HG03558 (cell line): ENCODE data around the gene CSMD2.
"Not testable (repeated sequence)": the region's sequence is repeated elsewhere in the genome, so short reads cannot be mapped to it uniquely, and the experiment has no call there.

Experiments used
- ATAC-seq: cut with Tn5 transposase; IDR thresholded peaks from one replicate; pipeline ENCODE4 v1.9.1; 2021; ENCODE audit warnings: moderate number of reproducible peaks; ENCODE audit not compliant: unreplicated experiment; ENCODE audit errors: extremely low read depth

The CSMD2 gene

DNA sequence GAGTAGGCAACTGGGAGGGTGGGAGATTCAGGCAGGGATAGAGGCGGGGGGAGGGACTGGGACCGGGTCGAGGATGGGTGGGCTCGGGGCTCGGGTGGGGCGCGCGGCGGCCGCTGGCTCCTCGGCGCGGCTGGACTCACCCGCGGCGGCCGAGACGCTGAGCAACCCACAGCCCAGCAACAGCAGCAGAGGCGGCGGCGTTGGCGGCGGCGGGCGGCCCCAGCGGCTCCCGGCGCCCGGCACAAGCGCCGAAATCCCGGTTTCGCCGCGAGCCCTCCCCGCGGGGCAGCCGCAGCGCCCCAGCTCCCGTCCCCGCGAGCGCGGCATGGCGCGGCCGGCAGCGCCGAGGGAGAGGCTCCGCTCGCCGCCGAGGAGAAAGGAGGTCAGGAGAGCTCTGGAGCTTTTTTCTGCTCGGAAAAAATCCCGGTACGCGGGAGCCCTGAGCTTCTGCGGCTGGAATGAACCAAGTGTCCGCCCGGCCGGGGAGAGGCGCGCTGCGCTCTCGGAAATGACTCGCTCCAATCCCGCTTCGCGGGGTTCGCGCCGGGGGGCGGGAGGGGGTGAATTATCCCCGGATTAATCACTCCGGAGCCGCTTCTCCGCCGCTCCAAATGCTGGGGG lies at the start of gene CSMD2:
CSMD2 (minus strand) TSS at position 460 of the 621 bp plus-strand sequence; CDS start at position 327, 133 bp downstream.
- ATAC-seq = no peak

DNA sequence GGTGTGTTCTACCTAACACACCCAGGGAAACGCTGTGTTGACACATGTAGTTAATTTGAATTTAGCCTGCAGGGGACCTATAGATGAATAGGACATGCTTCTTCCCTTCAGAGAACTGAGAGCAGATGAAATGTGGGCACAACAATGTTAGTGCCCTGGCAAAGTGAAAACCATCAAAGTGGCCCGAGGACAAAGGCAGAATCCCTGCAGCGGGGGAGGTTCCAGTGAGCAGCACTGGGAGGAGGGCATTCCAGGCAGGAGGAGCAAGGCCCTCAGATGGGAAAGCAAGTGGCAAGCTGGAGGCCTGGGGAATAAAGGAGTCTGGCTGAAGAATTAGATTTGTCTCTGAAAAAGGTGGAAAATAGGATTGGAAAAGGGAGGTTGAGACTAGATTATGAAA lies 48.9 kb upstream of the CSMD2 start:
- ATAC-seq = no peak

DNA sequence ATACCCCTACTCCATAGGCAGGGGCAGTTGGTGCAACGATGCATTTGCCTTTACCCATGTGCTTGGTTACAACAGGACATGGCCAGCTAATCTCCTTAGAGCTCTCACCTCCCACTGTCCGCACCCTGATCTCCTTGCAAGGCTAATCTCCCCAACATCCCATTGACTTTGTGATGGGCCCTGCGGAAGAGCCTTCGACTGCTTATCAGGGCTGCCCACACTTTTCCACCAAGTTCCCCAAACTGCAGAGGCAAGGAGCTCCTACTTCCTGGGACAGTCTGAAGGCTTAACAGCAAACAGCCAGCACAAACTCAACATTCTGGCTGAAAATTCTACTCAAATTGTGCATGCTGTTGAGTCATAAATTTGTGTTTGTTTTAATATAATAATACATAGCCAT lies 47.6 kb upstream of the CSMD2 start:
- ATAC-seq = no peak

DNA sequence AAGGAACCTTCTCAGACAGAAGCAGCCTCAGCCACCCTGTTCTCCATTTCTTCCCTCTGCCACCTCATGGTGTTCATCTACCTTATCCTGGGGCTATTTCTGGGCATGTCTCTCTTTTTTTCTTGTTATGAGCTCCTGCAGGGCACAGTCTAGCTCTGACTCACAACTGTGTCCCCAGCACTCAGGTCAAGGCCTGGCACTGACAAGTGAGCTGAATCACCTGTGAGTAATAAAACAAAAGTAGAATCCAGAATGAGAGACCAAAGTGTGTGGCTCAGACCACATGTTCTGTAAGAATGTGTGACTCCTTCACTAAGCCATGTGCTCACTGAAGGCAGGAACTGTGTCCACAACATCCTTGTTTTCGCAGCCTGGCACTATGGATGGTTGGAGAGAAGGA lies 34.9 kb upstream of the CSMD2 start:
- no peak for ATAC-seq

DNA sequence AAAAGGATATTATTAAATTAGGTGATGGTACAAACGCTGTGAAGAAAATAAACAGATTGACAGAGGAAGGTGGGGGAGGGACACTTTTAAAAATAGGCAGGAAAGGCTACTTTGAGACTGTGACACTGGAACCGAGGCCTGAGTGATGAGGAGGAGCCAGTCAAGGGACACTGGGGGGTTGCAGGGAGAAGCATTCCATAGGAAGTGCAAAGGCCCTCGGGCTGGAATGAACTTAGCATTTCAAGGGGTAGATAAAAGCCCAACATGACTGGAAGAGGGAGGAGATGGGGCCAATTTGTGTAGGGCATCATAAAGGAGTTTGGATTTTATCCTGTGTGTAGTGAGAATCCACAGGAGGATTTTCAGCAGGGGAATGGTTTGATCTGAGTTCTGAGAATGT lies 27.6 kb upstream of the CSMD2 start:
- no peak for ATAC-seq

DNA sequence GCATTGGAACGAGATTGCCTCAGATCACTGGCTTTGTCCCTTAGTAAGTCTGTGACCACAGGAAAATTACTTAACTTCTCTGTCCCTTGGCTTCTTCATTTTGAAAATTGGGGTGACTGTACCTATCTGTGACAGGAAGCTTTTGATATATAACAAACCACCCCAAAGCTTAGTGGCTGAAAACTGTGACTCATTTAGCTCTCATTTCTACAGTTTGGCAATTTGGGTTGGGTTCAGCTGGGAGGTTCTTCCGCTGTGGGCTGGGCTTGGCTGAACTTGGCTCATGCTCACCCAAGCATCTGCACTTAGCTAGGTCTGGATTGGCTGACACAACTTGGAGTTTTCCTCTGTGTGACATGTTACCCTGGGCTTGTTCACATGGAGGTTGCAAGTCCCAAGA lies 25.7 kb upstream of the CSMD2 start:
- no peak for ATAC-seq

DNA sequence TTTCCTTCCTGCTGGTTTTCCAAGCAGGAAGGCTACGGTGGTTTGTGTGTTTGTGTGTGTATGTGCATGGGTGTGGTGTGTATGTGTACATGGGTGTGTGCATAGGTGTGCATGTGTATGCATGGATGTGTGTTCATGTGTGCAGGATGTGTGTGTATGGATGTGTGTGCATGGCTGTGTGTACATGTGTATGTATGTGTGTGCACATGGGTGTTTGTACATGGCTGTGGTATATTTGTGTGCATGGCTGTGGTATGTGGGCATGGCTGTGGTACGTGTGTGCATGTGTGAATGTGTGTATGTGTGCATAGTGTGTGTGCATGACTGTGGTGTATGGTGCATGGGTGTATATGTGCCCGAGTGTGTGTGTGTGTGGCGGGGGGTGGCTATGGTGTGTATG lies 24.0 kb upstream of the CSMD2 start:
- ATAC-seq = no peak

DNA sequence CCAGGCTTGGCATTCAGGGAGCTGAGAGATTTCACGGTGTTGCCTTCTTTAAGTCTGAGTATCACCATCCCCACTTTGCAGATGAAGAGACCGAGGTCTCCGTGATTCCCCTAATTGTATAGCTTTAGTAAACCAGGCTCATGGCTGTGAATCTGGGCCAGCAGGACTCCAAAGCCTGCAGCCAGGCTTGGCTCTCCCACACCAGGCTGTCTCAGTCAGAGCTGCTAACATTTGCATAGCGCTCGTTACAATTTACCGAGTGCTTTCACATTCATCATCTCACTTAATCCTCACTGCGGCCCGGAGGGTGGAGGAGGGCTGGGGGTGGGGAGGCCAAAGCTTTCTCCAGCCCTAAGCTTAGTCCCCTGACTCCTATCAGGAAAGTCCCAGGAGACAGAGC lies 23.4 kb upstream of the CSMD2 start:
- no peak for ATAC-seq

DNA sequence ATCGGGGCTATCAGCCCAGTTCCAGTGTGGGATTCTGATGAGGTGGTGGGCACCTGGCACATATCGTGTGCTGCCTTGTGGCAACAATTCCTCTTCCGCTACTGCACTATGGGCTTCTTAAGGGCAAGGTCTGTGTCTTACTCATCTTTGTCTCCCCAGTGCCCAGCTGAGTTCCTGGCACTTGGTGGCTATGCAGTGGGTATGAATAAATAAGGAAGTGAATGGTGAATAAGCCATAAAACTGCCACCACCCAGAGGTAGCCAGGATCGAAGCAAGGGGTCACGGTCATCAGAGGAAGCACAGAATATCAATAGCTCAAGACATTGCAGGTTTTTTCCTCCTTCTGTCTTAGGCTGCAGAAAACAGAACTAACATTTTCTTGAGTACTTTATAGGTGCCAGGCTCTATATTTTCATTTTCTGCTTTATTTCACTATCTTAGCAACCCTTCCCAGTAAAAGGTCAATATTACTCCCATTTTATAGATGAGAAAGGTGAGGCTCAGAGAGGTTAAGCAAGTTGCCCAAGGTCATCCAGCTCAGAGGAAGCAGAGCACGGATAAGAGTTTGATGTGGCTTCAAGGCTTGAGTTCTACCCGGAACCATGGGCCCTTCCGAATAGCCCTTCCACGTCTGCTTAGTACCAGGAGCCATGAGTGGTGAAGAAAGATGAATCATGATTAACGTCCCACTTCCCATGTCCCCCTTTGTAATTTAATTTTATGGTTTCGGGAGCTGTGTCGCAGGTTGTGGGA lies 21.9 kb upstream of the CSMD2 start:
- no peak for ATAC-seq

DNA sequence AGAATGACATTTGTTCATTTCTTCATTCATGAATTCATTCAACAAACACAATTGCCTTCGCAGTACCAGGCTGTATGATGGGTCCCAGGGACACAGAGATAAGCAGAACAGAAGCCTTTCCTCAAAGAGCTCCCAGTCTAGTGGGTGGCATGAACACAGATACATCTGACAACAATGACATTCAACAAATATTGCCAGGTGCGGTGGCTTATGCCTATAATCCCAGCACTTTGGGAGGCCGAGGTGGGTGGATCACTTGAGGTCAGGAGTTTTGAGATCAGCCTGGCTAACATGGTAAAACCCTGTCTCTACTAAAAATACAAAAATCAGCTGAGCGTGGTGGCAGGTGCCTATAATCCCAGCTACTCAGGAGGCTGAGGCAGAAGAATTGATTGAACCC lies 18.4 kb upstream of the CSMD2 start:
- not testable (repeated sequence) for ATAC-seq

DNA sequence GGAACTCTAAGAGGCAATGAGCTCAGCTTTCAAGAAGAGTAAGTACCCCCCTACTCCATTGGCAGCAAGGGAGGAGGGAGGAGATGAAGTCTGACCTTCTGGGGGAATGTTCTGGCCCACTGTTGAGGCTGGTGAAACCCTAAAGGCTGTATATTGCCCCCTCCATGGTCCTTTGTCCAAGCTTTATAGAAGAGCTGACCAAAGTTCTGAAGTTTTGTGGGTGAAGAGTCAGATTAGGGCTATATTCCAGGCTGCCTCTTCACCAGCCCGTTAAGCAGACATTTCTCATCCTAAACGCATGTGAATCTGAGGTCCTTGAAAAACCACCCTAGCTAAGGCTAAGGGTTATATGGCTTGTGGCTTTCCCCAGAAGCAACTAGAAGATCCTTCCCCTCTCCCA lies 13.0 kb upstream of the CSMD2 start:
- ATAC-seq = no peak

DNA sequence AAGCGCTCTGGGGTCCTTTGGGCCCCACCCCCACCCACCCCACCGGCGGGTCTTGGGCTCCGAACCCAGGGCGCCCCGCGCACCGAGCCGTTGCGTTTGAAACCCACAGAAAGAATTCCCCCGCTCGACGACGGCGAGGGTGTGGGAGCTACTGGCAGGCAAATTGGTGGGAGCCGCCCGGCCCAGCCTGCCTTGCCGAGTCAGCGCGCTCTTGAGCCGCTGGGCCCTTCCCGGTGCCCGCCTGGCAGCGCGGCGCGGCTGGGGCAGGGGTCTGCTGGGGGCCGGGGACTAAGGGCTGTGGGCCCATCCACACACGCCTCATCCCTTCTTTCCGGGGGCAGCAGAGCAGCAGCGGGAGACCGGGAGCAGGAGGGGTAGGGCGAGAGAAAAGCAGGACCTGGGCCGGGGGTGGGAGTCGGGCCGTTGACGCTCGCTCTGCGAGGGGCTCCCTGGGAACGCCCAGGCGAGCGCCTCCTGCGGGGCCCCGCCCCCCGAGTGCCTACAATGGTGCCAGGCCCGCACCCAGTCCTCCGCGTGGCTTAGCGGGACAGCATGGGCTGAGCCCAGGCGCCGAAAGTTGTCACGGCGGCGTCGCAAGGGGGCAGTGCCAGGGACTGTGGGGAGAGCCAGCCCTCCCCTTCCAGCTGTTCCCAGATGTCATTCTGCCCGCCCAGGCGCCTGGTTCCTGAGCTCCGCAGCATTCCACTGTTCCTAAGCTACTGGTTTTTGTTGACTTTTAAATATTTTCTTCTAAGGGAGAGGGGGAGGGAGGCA lies 12.0 kb upstream of the CSMD2 start, which contains the start of gene C1orf94:
C1orf94 (plus strand) TSS at position 78 of the 774 bp plus-strand sequence. CDS start 883 bp downstream, outside the sequence.
- ATAC-seq = no peak

DNA sequence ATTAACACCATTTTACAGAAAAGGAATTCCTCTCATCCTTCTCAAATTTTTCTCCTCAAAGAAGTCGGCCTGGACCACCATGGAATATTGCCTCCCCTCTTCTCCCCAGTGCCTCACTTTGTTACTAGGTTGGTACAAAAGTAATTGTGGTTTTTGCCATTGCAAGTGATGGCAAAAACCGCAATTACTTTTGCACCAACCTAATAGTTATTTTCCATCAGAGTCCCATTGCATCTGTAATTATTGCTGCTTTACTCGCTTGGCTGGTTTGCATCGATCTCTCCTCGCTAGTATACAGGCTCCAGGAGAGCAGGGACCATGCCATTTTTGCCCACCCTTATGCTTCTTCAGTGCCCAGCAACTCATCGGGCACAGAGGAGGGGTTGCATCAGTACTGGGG lies 10.7 kb upstream of the CSMD2 start:
- no peak for ATAC-seq

DNA sequence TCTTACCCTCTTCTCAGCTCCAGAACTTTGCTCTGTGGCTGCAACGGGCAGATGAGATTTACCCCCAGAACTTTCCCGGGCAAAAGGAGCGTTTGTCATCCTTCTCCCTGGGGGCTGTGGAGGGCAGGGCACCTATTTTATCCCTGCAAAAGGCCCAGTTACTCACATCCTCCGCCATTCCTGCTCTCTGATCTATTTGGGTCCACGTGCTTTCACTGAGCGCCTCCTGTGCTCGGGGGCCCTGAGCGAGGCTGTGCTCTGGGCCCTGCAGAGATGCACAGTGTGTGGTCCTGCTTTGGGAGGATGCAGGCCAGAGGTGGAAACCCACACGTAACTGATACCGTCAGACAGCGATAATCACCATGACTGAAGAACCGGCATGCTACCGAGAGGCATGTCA lies 2.4 kb upstream of the CSMD2 start:
- no peak for ATAC-seq

DNA sequence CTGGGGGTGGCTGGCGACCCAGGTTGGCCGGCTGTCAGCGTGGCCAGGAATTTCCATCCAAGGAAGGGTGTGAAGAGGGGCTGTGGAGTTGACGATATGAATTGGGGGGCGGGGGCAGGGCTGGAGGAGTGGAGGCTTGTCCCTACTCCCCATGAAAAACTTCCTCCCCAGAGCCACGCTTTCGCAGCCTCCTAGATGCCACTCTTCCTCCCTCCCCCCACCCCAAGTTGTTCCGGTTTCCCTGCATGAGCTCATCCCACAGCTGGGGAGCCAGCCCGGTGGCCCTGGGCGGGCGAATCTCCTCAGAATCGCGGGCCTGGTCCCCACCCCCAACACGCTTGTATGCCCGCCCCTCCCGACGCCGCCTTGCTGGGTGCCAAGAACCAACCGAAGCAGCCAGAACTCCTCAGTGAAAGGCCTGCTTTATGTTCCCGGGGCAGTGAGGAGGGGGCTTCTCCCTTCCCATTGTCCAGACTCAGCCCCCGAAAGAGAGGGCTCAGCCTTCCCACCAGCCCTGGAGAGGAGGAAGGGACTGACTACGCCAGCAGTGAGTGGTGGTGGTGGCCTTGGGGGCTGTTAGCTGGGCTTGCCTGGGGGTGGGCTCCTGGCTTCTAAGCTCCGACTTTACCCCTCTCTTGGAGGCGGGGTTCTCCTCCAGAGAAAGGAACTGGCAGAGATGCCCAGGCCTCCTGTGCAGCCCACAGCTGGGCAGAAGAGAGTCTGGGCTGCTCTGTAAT lies 1.8 kb upstream of the CSMD2 start:
- no peak for ATAC-seq

DNA sequence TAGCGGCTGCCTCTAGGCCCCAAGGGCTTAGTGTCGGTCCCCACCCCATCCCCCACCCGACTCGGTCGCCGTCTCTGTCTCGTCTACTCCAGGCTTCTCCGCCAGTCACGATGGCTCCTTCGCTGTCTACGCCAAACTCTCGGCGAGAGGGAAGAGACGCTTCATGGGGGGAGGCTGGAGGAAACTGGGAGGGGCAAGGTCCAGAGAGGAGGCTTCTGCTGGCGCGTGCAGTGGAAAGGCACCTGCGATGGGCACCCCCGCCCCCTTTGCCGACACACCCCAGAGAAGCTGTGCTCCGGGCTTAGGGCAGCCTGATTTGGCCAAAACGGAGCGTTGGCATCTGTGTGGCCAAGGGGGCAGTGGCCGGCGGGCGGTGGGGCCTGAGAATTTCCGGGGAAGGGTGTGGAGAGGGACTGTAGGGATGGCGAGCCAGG lies 1.2 kb upstream of the CSMD2 start:
- no peak for ATAC-seq

DNA sequence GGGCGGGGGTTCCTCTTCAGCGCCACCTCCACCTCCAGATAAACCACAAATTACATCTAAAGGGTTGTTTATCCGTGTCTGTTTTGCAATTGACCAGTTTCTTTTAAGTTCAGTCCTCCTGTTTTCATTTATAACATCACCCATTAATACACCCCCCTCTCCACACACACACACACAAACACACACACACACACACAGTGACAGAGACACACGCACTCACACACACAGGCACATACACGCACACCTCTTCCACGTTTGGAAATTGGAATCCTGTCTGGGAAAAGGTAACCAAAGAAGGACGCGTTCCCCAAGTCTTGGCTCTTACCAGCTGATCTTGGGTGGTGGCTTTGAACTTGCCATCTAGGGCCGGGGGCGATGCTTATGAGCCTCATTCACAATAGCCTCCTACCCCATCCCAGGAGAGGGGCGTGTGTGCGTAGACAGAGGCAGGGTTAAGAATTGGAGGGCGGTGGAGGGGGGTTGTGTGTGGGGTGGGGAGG lies 442 bp upstream of the CSMD2 start:
- no peak for ATAC-seq

DNA sequence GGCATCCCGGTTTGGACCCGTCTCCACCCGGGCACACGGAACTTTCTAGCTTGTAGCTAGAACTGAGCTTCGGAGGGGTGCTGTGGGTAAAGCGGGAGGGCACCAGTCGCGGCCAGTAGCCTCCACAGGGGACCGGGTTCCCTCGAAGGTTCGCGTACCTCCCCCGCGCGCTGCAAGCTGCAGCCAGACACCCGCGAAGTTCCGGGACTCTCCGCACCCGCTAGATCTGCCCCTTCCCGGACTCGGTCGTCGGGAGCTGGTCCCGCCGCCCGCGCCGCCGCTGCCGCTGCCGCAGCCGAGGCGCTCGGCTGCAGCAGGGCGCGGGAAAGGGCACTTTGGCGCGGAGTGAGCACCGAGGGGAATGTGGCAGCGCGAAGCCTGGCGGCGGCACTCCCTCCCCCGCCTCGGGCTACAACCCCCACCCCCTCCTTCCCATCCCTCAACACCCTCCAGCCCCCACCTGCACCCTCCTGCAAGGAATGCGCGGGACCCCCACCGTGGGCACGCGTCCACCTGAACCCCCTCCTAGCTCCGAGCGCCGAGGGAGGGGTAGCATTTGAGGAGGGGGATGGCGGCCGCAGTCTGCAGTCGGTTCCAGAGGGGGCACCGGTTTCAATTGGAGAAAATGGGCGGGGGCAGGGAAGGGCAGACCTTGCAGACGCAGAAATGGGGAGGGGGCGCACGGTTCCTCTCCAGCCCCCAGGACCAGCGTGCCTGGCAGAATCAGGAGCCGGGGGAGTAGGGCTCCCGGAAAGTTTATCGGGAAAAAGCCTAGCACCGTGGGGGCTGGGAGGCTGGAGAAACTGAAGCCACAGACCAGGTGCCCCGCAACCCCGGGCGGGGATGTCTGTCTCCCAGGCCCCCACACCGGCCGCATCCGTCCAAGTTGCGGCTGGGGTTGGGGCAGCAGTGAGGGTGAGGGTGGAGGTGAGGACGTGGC lies 968 bp downstream of the CSMD2 start:
- ATAC-seq = no peak
